AG08395 (cell line): Measurements from ENCODE around the gene CRYZL1.
"Not testable (repeated sequence)": the region's sequence is repeated elsewhere in the genome, so short reads cannot be mapped to it uniquely, and the experiment has no call there.

ENCODE experiments used
- DNase-seq: peaks from one replicate; pipeline ENCODE4 v3.0.0; 2012; ENCODE audit warnings: mixed read lengths, low spot score

The CRYZL1 gene

DNA sequence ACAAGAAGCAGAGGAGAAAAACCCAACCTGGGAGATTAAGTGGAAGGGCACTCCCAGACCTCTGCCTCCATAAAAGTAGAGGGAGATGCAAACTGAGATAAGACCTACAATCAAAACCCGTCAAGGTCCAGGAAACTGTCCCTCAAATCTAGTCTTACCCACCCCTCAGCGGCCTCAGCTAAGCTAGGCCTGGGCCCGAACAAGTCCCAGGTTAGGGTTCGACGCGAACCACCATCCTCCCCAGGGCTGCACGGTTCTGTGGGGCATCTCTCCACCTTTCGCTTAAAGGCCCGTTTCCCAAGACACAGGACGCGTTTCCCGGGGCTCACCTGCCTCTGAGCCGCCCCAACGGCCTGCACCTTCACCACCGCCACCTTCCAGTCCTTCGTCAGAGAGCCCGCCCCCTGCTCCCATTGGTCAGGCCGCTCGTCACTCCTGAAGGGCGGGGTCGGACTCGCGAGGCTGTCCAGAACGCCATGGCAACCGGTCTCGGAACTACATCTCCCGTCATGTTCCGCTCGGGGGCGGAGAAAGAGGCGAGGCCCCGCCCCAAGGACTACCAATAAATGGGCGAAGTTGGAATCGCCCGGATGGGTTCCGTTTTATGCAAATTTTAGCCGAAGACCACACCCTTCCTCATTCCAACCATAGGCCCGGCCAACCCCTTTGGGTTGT lies at the start of gene CRYZL1:
CRYZL1 (minus strand) TSS at position 390 of the 675 bp plus-strand sequence. CDS start 10,190 bp downstream, outside the sequence.
- DNase-seq = peak; percentile 97

DNA sequence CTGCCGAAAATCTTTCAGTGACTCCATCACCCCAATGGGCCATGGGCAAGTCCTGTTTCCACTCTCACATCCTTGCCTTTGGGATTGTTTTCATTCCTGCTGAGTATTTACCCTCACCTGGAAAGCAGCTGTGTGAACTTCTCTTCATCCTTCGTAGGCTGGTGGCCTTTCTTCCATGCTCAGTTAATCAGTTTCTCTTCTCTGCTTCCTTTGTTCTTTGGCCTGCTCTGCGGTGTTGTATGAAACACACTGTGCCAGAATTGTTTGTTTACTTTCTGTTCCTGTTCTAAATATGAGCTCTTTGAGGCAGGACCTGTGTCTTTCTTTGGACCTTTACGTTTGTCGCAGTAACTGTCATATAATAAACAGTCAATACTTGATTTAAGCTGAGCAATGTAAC lies 49.3 kb upstream of the CRYZL1 start:
- no peak for DNase-seq

DNA sequence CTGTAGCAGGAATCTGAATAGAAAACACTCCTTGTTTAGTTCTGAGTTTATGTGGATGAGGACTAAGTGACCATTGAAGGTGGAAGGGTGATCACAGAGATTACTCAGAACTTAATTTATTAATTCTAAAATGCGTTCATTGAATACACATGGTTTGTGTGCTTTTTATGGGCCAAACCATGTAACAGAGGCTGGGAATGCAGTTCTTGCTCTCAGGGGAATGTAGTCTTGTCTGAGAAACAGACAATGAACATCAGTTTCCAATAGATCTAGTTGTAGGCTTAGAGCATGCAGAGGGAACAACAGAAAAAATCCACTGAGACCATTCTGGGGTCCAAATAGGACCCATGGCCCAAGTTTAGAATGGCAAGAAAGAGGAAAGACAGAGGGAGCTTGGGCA lies 46.8 kb upstream of the CRYZL1 start:
- peak; percentile 4 for DNase-seq

DNA sequence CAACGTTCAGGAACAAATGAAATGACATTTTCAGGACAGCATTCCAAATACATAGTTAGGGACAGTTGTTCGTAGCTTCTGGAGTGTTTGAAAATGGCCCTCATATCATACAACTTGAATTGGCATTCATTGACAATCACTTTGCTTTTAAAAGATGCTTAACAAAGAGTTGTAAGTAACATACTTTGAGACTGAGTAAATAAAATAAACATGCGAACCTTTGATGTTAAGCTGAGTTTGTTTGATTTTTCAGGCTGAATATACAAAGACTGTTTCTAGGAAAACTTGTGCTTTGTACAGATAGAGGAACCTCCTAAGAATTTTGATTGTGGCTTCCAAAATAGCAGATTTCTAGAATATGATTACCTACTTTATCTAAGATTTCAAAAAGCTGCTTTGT lies 46.1 kb upstream of the CRYZL1 start:
- DNase-seq = no peak

DNA sequence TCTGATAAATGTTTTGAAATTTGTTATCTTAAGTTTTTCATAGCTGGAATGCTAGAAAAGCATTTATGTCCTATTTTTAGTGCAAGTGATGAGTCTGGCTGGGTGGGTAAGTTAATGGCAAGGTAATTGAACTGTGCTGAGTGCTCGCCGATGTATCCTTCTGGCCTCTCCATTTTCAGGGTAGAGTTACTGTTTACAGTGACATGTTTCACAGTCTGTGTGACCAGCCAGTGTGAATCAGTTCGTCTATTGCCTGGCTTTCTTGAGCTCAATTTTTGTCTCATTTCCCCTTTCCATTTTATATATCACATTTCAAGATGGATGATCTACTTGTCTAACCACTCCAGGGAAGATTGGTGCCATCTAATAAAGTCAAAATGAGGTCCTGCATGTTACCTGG lies 44.8 kb upstream of the CRYZL1 start:
- DNase-seq = no peak

DNA sequence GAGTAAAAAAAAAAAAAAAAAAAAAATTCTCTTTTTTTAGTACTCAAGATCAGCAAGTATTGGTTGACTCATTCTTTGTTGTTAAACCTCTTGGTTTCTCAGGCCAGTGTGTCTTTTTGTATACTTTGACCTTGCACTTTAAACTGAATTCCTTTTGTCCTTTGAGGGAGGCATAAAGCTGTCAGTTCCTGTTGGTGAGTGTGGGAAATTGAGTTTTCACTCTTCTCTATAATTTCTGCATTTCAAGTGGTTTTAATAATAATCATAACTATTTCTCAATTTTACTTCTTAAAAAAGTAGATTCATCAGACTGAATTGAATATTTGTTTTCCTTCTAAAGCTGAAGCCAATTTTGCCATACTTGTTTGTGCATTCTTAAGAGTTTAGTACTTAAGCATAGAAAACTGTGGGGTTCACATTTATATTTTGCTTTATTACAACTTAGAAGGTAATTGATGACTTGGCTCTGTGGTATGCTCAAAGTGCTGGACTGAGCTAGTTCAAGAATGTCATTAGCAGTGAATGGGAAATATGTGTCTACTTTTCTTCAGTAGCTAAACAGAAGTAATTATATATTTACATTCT lies 44.2 kb upstream of the CRYZL1 start:
- DNase-seq = peak; percentile 30

DNA sequence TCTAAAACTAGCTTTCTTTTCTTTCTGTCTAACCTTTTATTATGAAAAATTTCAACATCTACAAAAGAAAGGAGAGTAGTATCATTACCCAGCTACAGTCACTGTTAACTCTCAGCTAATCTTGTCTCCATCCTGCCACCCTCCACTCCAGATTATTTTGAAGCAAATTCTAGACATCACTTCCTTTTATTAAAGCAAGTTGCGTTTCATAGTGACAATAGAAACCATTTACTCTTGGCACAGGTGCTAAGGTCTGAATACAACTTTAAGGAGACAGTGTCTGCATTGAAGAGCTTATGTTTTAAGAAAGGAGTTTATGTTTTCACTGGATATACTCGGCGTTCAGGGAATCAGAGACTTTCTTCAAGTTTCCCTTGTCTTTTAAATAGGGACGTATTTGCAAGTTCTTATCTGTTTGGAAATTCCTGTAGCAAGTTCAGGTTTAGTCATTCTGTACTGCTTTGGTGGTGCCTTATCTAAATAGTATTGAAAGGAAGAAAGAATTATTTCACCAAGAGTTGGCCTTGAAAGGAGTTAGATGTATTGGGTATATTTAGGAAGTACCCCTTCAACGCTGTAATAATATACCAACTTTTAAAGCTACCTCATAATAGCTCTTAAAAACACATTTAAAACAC lies 43.5 kb upstream of the CRYZL1 start:
- DNase-seq = no peak

DNA sequence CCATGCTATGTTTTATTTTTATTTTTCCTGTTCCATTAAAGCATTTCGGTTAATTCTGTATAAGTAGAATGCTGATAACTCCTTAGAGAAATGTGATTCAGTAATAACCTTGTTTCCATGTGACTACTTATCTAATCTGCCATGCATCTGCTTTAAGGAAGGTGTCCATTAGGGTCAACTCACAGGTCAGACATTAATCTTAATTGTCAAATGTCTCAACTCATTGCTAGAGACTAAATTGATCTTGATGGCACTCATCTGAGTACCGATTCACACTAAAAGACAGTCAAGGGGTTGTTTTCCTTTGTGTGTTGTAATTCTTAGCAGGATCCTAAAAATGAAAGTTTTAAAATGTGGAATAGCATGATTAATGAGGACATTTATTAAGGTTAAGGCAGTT lies 42.5 kb upstream of the CRYZL1 start:
- DNase-seq = no peak

DNA sequence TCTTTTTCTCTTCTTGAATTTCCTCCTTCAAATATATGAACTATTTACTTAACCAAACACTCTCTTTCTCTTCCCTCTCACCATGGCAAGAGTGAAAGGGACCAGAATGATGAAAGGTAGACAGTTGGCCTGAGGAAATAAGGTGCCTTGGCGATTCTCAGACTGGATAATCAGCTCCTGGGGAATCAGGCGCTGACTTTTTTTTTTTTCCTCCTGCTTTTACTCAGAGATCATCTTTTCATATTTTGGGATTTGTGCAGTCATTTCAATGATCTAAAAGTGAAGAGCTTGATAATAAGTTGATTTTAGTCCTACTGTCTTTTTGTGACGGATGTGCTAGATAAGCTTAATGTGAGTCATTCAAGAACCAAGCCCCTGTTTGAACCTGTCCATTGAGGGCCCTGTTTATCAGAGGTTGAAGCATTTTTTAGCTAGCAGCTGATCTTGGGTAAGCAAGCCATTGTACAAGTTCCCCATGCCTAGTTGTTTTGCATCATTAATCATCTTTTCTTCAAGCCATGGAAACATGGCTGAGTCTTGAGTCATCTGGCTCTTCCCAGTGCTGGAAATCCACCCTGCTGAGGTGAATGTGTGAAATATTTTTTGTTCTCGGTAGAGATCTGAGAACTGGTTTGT lies 41.6 kb upstream of the CRYZL1 start:
- DNase-seq = peak; percentile 66

DNA sequence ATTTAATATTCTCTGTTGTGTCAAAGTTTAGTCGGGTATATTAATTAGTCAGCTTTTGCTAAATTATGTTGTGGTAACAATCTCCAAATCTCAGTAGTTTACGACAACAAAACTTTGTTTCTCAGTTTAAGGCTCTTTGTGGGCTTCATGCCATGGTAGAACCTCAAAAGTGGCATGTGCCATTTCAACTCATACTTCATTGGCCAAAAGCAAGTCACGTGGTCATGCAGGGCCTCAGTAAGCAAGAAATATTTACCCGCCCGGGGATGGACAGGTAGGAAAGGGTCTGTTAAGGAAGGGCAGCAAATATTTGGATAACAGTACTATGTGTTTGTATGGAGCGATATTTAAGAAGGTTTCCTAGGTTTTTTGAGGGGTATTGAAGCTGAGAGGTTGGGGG lies 39.3 kb upstream of the CRYZL1 start:
- no peak for DNase-seq

DNA sequence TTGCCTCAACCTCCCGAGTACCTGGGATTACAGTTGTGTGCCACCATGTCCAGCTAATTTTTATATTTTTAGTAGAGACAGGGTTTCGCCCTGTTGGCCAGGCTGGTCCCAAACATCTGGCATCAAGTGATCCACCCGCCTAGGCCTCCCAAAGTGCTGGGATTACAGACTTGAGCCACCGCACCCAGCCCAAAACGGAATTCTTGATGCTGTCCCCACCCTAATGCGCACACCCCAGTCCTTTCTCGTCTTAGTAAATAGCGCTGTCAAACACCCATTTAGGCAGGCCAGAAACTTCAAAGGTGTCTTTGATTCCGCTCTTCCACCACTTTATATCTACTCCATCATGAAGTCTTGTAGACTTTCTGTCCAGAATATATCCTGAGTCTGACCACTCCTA lies 35.9 kb upstream of the CRYZL1 start:
- DNase-seq = no peak

DNA sequence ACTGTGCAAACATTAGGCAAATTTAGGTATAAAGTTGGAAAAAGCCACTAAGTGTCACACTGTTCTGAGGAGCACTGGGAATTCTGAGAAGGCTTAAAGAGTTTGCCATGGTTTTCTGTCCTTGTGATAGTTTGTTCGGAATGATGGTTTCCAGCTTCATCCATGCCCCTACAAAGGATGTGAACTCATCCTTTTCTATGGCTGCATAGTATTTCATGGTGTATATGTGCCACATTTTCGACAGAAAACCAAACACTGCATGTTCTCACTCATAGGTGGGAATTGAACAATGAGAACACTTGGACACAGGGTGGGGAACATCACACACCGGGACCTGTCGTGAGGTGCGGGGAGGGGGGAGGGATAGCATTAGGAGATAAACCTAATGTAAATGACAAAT lies 35.1 kb upstream of the CRYZL1 start:
- DNase-seq = not testable (repeated sequence)

DNA sequence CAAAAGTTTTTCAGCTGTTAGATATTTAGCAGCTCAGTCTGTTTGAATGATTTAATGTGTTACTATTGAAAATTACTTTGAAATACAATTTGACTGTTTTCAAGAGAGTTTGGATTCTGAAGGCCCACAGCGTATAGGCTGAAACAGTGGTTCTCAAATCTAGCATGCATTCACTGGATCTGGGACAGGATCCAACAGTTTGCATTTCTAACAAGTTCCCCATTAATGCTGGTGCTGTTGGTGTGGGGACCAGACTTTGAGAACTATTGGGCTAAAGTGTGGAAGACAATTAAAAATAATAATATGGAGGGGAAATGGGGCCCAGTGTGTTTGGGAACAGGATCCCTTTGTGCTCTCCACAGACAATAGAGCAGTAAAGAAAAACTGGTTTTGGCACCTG lies 32.7 kb upstream of the CRYZL1 start:
- no peak for DNase-seq

DNA sequence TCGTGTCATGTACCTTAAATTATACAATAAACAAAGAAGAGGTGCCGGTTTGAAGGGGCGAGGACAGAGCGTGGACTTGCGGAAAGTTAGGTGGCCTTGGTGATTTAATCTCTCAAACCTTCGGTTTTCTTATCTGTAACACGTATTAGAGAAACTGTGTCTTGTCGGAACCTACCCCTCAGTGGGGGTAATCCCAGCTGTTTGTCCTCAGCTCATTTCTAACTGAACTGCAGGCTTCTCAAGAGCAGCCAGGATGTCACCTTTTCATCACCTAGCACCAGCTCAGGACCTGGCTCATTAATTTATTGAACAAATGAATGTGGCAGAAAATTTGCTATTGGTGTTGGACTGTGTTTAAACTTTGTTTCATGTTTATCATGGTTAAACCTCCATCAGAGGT lies 31.9 kb upstream of the CRYZL1 start:
- no peak for DNase-seq

DNA sequence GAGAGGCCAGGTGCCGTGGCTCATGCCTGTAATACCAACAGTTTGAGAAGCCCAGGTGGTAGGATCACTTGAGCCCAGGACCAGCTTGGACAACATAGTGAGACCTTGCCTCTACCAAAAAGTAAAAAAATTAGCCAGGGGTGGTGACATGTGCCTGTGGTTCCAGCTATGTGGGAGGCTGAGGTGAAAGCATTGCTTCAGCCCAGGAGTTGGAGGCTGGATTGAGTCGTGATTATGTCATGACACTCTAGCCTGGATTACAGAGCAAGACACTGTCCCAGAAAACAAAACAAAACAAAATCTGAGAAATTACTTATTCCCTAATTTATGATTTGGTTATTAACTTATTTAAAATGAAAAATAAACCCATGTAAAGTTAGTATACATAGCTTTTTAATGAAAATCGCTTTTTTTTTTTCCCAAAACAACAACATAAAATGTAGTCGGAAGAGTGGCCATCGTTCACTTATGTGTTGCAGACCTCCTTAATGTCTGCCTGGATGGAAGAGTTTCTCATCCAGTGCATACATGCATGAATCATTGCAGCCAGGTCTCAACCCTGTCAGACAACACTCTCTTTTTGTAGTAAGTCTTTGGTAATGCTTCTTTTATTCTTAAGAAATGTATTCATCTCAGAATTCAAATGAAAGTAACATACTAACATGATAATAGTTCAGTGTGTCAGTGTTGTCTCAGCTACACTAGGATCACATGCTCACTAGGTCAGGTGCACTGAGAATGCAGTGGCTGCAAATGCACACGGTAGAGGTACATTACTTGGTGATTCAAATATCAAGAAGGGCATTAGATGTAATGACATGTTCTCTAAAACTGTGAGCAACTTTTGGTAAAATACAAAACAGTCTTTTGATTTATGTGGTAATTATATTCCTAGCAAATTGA lies 28.8 kb upstream of the CRYZL1 start:
- no peak for DNase-seq

DNA sequence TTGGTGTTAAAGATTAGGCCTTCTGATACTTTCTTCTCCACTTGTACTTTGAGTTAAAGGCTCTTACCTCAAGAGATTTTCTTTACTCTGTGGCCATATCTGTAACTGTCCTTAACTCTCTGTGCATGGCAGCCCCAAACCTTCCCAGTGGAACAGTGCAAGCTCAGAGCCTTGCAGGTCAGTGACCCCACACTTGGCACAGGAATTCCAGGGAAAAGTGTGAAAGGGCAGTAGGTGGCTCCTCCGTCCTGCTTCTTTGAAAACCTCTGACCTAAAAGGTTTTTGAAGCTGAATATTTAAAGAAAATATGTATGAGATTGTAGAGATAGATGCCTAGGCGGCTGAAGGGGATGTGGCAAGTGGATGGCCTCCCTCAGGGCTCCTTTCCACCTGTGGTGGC lies 27.1 kb upstream of the CRYZL1 start:
- DNase-seq = no peak

DNA sequence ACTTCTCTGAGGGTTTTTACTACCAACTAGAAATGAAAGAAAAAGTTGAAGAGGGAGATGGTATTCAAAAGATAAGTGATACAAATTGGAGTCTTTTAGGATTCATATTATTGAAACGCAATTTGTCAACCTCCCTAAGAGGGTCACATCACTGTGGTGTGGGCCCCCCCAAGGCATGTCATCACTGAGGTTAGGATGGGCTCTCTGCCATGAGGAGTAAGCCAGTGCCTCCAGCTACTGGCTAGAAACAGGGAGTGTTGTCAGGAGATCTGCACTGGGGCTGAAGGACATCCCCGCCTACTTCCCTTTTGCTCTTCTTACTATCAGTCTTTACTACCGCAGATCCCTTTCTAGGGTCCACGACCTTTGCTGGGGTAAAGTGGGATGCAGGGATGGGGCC lies 26.6 kb upstream of the CRYZL1 start:
- peak; percentile 63 for DNase-seq

DNA sequence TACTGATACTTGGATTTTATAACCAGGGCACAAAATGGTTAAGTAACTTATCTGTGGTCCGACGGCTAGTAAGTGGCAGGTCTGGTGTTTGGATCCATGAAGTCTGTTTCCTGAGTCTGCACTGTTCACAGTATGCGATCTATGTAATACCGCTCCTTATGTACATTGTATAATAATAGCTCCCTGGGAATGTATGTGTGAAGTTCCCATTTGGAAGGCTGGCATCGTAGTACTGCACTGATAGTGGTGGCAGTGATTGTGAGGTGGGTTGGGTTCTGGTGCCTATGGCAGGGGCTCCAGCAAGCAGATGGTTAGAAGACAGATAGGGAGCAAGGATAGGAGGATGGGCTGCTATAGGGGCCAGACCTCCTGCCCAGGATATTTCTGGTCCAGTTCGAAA lies 26.1 kb upstream of the CRYZL1 start:
- DNase-seq = no peak

DNA sequence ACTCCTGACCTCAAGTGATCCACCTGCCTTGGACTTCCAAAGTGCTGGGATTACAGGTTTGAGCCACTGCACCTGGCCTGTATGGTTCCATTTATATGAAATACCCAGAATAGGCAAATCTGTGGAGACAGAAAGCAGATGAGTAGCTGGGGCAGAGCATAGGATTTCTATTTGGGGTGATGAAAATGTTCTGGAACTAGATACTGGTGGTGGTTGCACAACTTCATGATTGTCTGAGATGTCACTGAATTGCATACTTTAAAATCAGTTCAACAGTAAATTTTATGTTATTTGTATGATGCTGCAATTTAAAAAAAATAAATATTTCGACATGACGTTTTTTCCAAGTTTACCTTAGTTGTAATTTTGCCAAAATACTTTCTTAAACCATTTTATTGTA lies 24.6 kb upstream of the CRYZL1 start:
- no peak for DNase-seq

DNA sequence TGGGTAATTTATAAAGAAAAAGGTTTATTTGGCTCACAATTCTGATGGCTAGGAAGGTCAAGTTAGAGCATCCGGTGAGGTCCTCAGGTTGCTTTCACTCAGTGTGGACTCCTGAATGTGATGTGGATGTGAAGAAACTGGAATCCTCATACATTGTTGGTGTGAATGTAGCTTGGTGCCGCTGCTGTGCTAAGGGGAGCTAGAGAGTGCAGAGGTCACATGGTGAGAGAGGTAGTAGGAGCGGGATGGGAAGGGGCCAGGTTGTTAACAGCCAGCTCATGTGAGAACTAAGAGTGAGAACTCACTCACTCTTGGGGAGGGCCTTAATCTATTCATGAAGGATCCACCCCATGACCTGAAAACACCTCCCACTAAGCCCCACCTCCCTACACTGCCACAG lies 22.6 kb upstream of the CRYZL1 start:
- no peak for DNase-seq

DNA sequence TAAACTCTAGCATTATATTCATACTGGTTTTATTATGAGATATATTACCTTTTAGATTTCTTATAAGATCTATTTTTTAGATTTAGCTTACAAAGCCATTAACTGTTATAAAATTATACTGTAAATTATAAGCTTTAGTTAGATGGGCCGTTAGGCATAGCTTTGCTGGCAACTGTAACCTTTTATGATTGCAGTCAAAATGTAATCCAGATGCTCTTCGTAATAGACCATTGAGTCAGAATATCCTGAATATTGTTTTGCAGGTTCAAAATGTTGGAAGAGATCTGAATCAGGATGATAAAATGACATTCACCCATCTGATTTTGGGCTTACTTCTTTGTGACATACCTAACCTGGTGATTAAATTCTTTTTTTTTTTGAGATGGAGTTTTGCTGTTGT lies 21.7 kb upstream of the CRYZL1 start:
- peak; percentile 11 for DNase-seq

DNA sequence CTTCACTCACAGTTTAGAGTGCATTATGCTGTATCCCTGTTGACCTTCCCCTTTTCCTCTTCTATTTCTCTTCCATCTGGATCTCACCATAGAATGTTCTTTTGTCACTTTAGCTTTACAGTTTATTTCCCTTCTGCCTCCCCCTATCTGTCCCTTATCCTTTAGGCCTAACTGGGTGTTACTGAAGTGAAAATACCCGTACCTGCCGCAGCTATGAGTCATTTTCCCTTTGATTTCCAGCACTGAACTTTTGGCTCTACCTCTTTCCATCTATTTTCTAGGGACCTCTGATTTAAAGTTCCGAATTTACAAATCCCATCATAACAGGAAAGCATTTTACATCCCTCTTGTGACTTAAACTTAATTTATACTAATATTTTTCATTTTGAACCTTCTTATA lies 20.5 kb upstream of the CRYZL1 start:
- DNase-seq = no peak
